Measurements from ENCODE around the gene CEMP1.

The CEMP1 gene

GRCh38 chr16:2495041-2495440, 36.2 kb downstream of the CEMP1 start:
- Mint-ChIP-seq H3K9me3 (no peaks in the 10 kb centered on the region), H3K4me1 (peaks cover 8% of the 10 kb centered on the region), H3K27me3 (ENCODE audit: low read depth) (no peaks in the 10 kb centered on the region), H3K4me3 (no peak overlapping the region), H3K36me3 (ENCODE audit: low read depth) (peaks cover 6% of the 10 kb centered on the region), H3K27ac (no peak overlapping the region)
- TF ChIP-seq CTCF (IDR thresholded peaks at IDR 0.05; ENCODE audit: unreplicated experiment in 3 of 3) = no peak

- no peaks in the 10 kb centered on the region for H3K9me3 Mint-ChIP-seq
- H3K4me1 Mint-ChIP-seq = peaks cover 8% of the 10 kb centered on the region
- H3K4me3 Mint-ChIP-seq = no peak overlapping the region
- H3K27ac Mint-ChIP-seq = no peak overlapping the region
- TF ChIP-seq CTCF (IDR thresholded peaks at IDR 0.05; ENCODE audit: unreplicated experiment in 3 of 3) = no peak
- H3K36me3 Mint-ChIP-seq (ENCODE audit: low read depth) = peaks cover 6% of the 10 kb centered on the region
- H3K27me3 Mint-ChIP-seq (ENCODE audit: low read depth) = no peaks in the 10 kb centered on the region
These were observed 36.6 kb downstream of the CEMP1 start for GRCh38 chr16:2494616-2495015.

- Mint-ChIP-seq H3K36me3 (ENCODE audit: low read depth) (peaks cover 6% of the 10 kb centered on the region), H3K4me1 (peaks cover 8% of the 10 kb centered on the region), H3K9me3 (no peaks in the 10 kb centered on the region), H3K4me3 (no peak overlapping the region), H3K27me3 (ENCODE audit: low read depth) (no peaks in the 10 kb centered on the region), H3K27ac (peak overlapping the region; percentile 28 to 78 (median 31))
- no peak for TF ChIP-seq CTCF (IDR thresholded peaks at IDR 0.05; ENCODE audit: unreplicated experiment in 3 of 3)
These were observed 37.6 kb downstream of the CEMP1 start for GRCh38 chr16:2493605-2494004.

- H3K36me3 Mint-ChIP-seq (ENCODE audit: low read depth) = peaks cover under 1% of the 10 kb centered on the region
- peak overlapping the region in 1 of 3 experiments; percentile 46 for H3K4me3 Mint-ChIP-seq
- H3K9me3 Mint-ChIP-seq = no peaks in the 10 kb centered on the region
- no peaks in the 10 kb centered on the region for H3K27me3 Mint-ChIP-seq (ENCODE audit: low read depth)
- H3K4me1 Mint-ChIP-seq = peaks cover 10% of the 10 kb centered on the region
- no peak for TF ChIP-seq CTCF (IDR thresholded peaks at IDR 0.05; ENCODE audit: unreplicated experiment in 3 of 3)
- H3K27ac Mint-ChIP-seq = peak overlapping the region; percentile 91 to 98 (median 94)
These were observed 38.9 kb downstream of the CEMP1 start for GRCh38 chr16:2492292-2492691.

- Mint-ChIP-seq H3K36me3 (ENCODE audit: low read depth) (no peaks in the 10 kb centered on the region), H3K9me3 (no peaks in the 10 kb centered on the region), H3K4me1 (peaks cover 22% of the 10 kb centered on the region), H3K4me3 (no peak overlapping the region), H3K27ac (peak overlapping the region; percentile 74 to 95 (median 90)), H3K27me3 (ENCODE audit: low read depth) (no peaks in the 10 kb centered on the region)
- TF ChIP-seq CTCF (IDR thresholded peaks at IDR 0.05; ENCODE audit: unreplicated experiment in 3 of 3) = no peak
These were observed 40.8 kb downstream of the CEMP1 start for GRCh38 chr16:2490190-2491105.

GRCh38 chr16:2489581-2489980, 41.6 kb downstream of the CEMP1 start:
- Mint-ChIP-seq H3K27ac (peak overlapping the region in 2 of 3 experiments; percentile 48 to 90), H3K4me1 (peaks cover 30% of the 10 kb centered on the region), H3K36me3 (ENCODE audit: low read depth) (no peaks in the 10 kb centered on the region), H3K9me3 (no peaks in the 10 kb centered on the region), H3K27me3 (ENCODE audit: low read depth) (no peaks in the 10 kb centered on the region), H3K4me3 (no peak overlapping the region)
- no peak for TF ChIP-seq CTCF (IDR thresholded peaks at IDR 0.05; ENCODE audit: unreplicated experiment in 3 of 3)
